Astrocyte (in vitro differentiated cells and primary cell): ENCODE measurements around the gene DOCK1. TPM values are rescaled to one million over a fixed set of nuclear protein-coding genes. Genes with fewer than 3 reads are reported as not detected.

Experiments used
- DNase-seq: peaks from one replicate; pipeline ENCODE4 v3.0.0-alpha.2; 2010; ENCODE audit warnings: low read depth
- FAIRE-seq: peaks from 2 replicates; lab custom pipeline; 2011; peaks lifted over from hg19 to GRCh38; lab: Jason Lieb, UNC
- H2AFZ ChIP-seq: 2 replicates; pipeline ENCODE4 v1.6.0; 2012; ENCODE audit warnings: low read depth, low read length, inconsistent platforms
- H3K27ac ChIP-seq: 2 replicates; pipeline ENCODE4 v1.5.1; 2011; ENCODE audit warnings: low read depth, low read length, inconsistent platforms
- H3K27me3 ChIP-seq: 2 replicates; pipeline ENCODE4 v1.6.0; 2011; ENCODE audit warnings: low read length, inconsistent platforms; ENCODE audit not compliant: insufficient read depth
- H3K36me3 ChIP-seq: 2 replicates; pipeline ENCODE4 v1.5.1; 2011; ENCODE audit warnings: low read length, inconsistent platforms; ENCODE audit not compliant: insufficient read depth
- H3K4me1 ChIP-seq: 2 replicates; pipeline ENCODE4 v1.5.1; 2011; ENCODE audit warnings: low read length, inconsistent platforms; ENCODE audit not compliant: insufficient read depth
- H3K4me2 ChIP-seq: 2 replicates; pipeline ENCODE4 v1.6.0; 2012; ENCODE audit warnings: low read length, inconsistent platforms
- H3K4me3 ChIP-seq: 2 replicates; pipeline ENCODE4 v1.5.1; 2011; ENCODE audit warnings: low read depth, mild to moderate bottlenecking, low read length, inconsistent platforms; ENCODE audit not compliant: insufficient read depth
- H3K79me2 ChIP-seq: 2 replicates; pipeline ENCODE4 v1.6.0; 2012; ENCODE audit warnings: mild to moderate bottlenecking, low read length, inconsistent platforms; ENCODE audit not compliant: insufficient read depth
- H3K9ac ChIP-seq: 2 replicates; pipeline ENCODE4 v1.6.0; 2012; ENCODE audit warnings: mild to moderate bottlenecking, low read length, inconsistent platforms
- H3K9me3 ChIP-seq: 2 replicates; pipeline ENCODE4 v1.5.1; 2012; ENCODE audit warnings: low read depth, mild to moderate bottlenecking, low read length, inconsistent platforms; ENCODE audit not compliant: insufficient read depth
- H4K20me1 ChIP-seq: 2 replicates; pipeline ENCODE4 v1.6.0; 2012; ENCODE audit warnings: low read length, inconsistent platforms; ENCODE audit not compliant: insufficient read depth
- H3K27ac Mint-ChIP-seq: one replicate; pipeline ENCODE4 v1.8.0; 2021; ENCODE audit warnings: mild to moderate bottlenecking, mixed read lengths; ENCODE audit not compliant: unreplicated experiment
- H3K27me3 Mint-ChIP-seq: one replicate; pipeline ENCODE4 v1.8.0; 2021; ENCODE audit warnings: low read depth, mixed read lengths; ENCODE audit not compliant: unreplicated experiment
- H3K36me3 Mint-ChIP-seq: one replicate; pipeline ENCODE4 v1.8.0; 2021; ENCODE audit warnings: low read depth, mixed read lengths; ENCODE audit not compliant: unreplicated experiment
- H3K4me1 Mint-ChIP-seq: one replicate; pipeline ENCODE4 v1.8.0; 2021; ENCODE audit warnings: low read depth, mixed read lengths; ENCODE audit not compliant: unreplicated experiment
- H3K4me3 Mint-ChIP-seq: one replicate; pipeline ENCODE4 v1.8.0; 2021; ENCODE audit warnings: mild to moderate bottlenecking, moderate library complexity, mixed read lengths; ENCODE audit not compliant: unreplicated experiment
- H3K9me3 Mint-ChIP-seq: one replicate; pipeline ENCODE4 v1.8.0; 2021; ENCODE audit warnings: mild to moderate bottlenecking, mixed read lengths; ENCODE audit not compliant: unreplicated experiment
- CTCF ChIP-seq: IDR thresholded peaks from 2 replicates; pipeline ENCODE4 v1.5.1; 2011; ENCODE audit warnings: low read depth, mild to moderate bottlenecking, inconsistent platforms, low read length, moderate library complexity; ENCODE audit not compliant: insufficient read depth
- EZH2 ChIP-seq: IDR thresholded peaks from 2 replicates; pipeline ENCODE4 v1.6.1; 2012; ENCODE audit warnings: mild to moderate bottlenecking, low read length, inconsistent platforms; ENCODE audit not compliant: insufficient read depth
- total RNA-seq: library from RNA; stranded (reverse); gene quantifications from 2 replicates; pipeline ENCODE4 v1.2.1, GENCODE V29; 2021

Gene DOCK1
- total RNA-seq, 1 donor from 2014 or later: 42.5 TPM

- no peak overlapping the region for H3K27ac ChIP-seq
- H3K9ac ChIP-seq: no peak overlapping the region
- no peak overlapping the region for H3K4me2 ChIP-seq
- no peaks in the 10 kb centered on the region for H3K36me3 ChIP-seq
- H4K20me1 ChIP-seq: peaks cover 95% of the 10 kb centered on the region
- H3K9me3 Mint-ChIP-seq: no peaks in the 10 kb centered on the region
- H2AFZ ChIP-seq: no peak overlapping the region
- H3K27me3 ChIP-seq: no peaks in the 10 kb centered on the region
- no peaks in the 10 kb centered on the region for H3K27me3 Mint-ChIP-seq
- H3K36me3 Mint-ChIP-seq: peaks cover 25% of the 10 kb centered on the region
- peaks cover 8% of the 10 kb centered on the region for H3K4me1 ChIP-seq
- H3K27ac Mint-ChIP-seq: no peak overlapping the region
- no peak overlapping the region for H3K4me3 Mint-ChIP-seq
- H3K9me3 ChIP-seq: no peaks in the 10 kb centered on the region
- DNase-seq (no peak), FAIRE-seq (no peak)
- peaks cover 9% of the 10 kb centered on the region for H3K4me1 Mint-ChIP-seq
- H3K79me2 ChIP-seq: peaks cover 92% of the 10 kb centered on the region
- TF ChIP-seq EZH2 (no peak), CTCF (no peak)
- H3K4me3 ChIP-seq: no peak overlapping the region
Measured at GRCh38 chr10:126930883-126931503, 25.8 kb downstream of the DOCK1 start.

DNA sequence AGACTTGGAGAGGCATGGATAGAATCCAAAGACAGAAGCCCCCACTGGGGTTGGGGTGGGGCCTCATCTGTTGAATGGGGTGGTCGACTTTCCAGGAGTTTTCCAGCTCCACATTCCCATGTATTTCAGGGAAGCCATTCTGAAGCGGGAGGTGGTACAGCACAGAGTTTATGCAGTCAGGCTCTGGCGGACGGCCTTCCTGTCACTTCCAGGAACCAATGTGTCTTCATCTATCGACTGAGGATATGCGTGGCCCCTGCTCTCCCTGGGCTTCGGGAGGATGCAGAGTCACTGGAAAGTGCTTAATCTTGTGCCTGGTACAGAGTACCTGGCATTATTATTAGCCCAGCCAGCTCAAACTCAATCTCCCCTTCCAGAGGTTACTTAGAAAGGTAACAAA lies 26.3 kb downstream of the DOCK1 start:
- Mint-ChIP-seq H3K36me3 (peaks cover 22% of the 10 kb centered on the region), H3K4me1 (peaks cover 9% of the 10 kb centered on the region), H3K4me3 (no peak overlapping the region), H3K9me3 (no peaks in the 10 kb centered on the region), H3K27me3 (no peaks in the 10 kb centered on the region), H3K27ac (no peak overlapping the region)
- no peak for DNase-seq
- Histone ChIP-seq H3K79me2 (peaks cover 94% of the 10 kb centered on the region), H3K9ac (no peak overlapping the region), H3K4me1 (peaks cover 8% of the 10 kb centered on the region), H2AFZ (no peak overlapping the region), H3K36me3 (no peaks in the 10 kb centered on the region), H3K4me3 (no peak overlapping the region), H3K4me2 (no peak overlapping the region), H3K9me3 (no peaks in the 10 kb centered on the region), H4K20me1 (peaks cover 98% of the 10 kb centered on the region), H3K27me3 (no peaks in the 10 kb centered on the region), H3K27ac (no peak overlapping the region)
- TF ChIP-seq CTCF (no peak), EZH2 (no peak)
- no peak for FAIRE-seq

GRCh38 chr10:126932516-126932915 lies 27.3 kb downstream of the DOCK1 start:
- no peak overlapping the region for H3K4me3 Mint-ChIP-seq
- H3K4me3 ChIP-seq: no peak overlapping the region
- no peak for TF ChIP-seq CTCF
- no peak for TF ChIP-seq EZH2
- H3K27me3 Mint-ChIP-seq: no peaks in the 10 kb centered on the region
- no peak overlapping the region for H3K9ac ChIP-seq
- H3K36me3 ChIP-seq: no peaks in the 10 kb centered on the region
- peaks cover 99% of the 10 kb centered on the region for H4K20me1 ChIP-seq
- peaks cover 21% of the 10 kb centered on the region for H3K36me3 Mint-ChIP-seq
- H2AFZ ChIP-seq: no peak overlapping the region
- H3K4me2 ChIP-seq: no peak overlapping the region
- peaks cover 9% of the 10 kb centered on the region for H3K4me1 Mint-ChIP-seq
- no peaks in the 10 kb centered on the region for H3K9me3 Mint-ChIP-seq
- H3K27ac Mint-ChIP-seq: no peak overlapping the region
- no peaks in the 10 kb centered on the region for H3K9me3 ChIP-seq
- DNase-seq (no peak), FAIRE-seq (no peak)
- H3K4me1 ChIP-seq: peaks cover 8% of the 10 kb centered on the region
- no peaks in the 10 kb centered on the region for H3K27me3 ChIP-seq
- H3K27ac ChIP-seq: no peak overlapping the region
- peaks cover 96% of the 10 kb centered on the region for H3K79me2 ChIP-seq
